Smooth muscle cell (in vitro differentiated cells): ENCODE measurements around the gene TGFBR2. TPM values are rescaled to one million over a fixed set of nuclear protein-coding genes. Genes with fewer than 3 reads are reported as not detected.
A peak's percentile ranks its signal among the peaks of the same experiment; 100 is the strongest.

Experiments used
- DNase-seq: peaks from one replicate; lab custom pipeline; 2025; ENCODE audit not compliant: unreplicated experiment; lab: John Stamatoyannopoulos, UW
- H2AFZ ChIP-seq: fragments of 200-600 bp; sonication (generic); 2 replicates; pipeline ENCODE4 v1.6.0; 2016; ENCODE audit warnings: antibody characterized with exemption, low read depth, mild to moderate bottlenecking
- H3F3A ChIP-seq: fragments of 200-600 bp; sonication (generic); 2 replicates; pipeline ENCODE4 v1.6.0; 2017; ENCODE audit warnings: antibody characterized with exemption, low read depth
- H3K27ac ChIP-seq: fragments of 200-600 bp; sonication (generic); 2 replicates; pipeline ENCODE4 v1.5.1; 2016; ENCODE audit warnings: low read depth, mild to moderate bottlenecking
- H3K27me3 ChIP-seq: fragments of 200-600 bp; sonication (generic); 2 replicates; pipeline ENCODE4 v1.6.1; 2016; ENCODE audit warnings: low read depth, mild to moderate bottlenecking
- H3K36me3 ChIP-seq: fragments of 200-600 bp; sonication (generic); 2 replicates; pipeline ENCODE4 v1.5.1; 2016; ENCODE audit warnings: low read depth
- H3K4me1 ChIP-seq: fragments of 200-600 bp; sonication (generic); 2 replicates; pipeline ENCODE4 v1.5.1; 2016; ENCODE audit warnings: low read depth
- H3K4me2 ChIP-seq: fragments of 200-600 bp; sonication (generic); 2 replicates; pipeline ENCODE4 v1.6.0; 2016; ENCODE audit warnings: mild to moderate bottlenecking
- H3K4me3 ChIP-seq: fragments of 200-600 bp; sonication (generic); 2 replicates; pipeline ENCODE4 v1.5.1; 2016; ENCODE audit warnings: mild to moderate bottlenecking
- H3K79me2 ChIP-seq: fragments of 200-600 bp; sonication (generic); 2 replicates; pipeline ENCODE4 v1.6.0; 2016; ENCODE audit warnings: low read depth, mild to moderate bottlenecking
- H3K9ac ChIP-seq: fragments of 200-600 bp; sonication (generic); 2 replicates; pipeline ENCODE4 v1.6.0; 2016; ENCODE audit warnings: low read depth
- H3K9me3 ChIP-seq: fragments of 200-600 bp; sonication (generic); replicated peaks from 2 replicates; pipeline ENCODE4 v1.5.1; 2016; ENCODE audit warnings: low read depth
- H4K20me1 ChIP-seq: fragments of 200-600 bp; sonication (generic); 2 replicates; pipeline ENCODE4 v1.6.0; 2016; ENCODE audit warnings: low read depth
- WGBS: methylation state at CpG from one replicate; pipeline ENCODE4 v1.1.7; 2016; ENCODE audit warnings: low lambda C conversion rate; 5-methylcytosine and 5-hydroxymethylcytosine counted together
- polyA plus RNA-seq: library from polyadenylated mRNA; unstranded; fragments of >200 nt; fragmentation: Nextera tagmentation; extraction: Ambion mirVana; gene quantifications from 2 replicates; pipeline ENCODE4 v1.2.1, GENCODE V29; 2016
- total RNA-seq: library from RNA; depleted of rRNA; stranded (reverse); fragments of >200 nt; gene quantifications from 2 replicates; pipeline ENCODE4 v1.2.3, GENCODE V29; 2014
- TF ChIP-seq, protein P1 (sequence below): fragments of 200-600 bp; sonication (generic); IDR thresholded peaks from 2 replicates; pipeline ENCODE4 v1.5.1; 2017; ENCODE audit warnings: borderline replicate concordance, mild to moderate bottlenecking, antibody characterized with exemption; ENCODE audit not compliant: insufficient read depth, poor library complexity, severe bottlenecking

Gene TGFBR2
- total and polyA plus RNA-seq, 2 experiments from 2014 or later, result 39.6 to 53.7 TPM

DNA sequence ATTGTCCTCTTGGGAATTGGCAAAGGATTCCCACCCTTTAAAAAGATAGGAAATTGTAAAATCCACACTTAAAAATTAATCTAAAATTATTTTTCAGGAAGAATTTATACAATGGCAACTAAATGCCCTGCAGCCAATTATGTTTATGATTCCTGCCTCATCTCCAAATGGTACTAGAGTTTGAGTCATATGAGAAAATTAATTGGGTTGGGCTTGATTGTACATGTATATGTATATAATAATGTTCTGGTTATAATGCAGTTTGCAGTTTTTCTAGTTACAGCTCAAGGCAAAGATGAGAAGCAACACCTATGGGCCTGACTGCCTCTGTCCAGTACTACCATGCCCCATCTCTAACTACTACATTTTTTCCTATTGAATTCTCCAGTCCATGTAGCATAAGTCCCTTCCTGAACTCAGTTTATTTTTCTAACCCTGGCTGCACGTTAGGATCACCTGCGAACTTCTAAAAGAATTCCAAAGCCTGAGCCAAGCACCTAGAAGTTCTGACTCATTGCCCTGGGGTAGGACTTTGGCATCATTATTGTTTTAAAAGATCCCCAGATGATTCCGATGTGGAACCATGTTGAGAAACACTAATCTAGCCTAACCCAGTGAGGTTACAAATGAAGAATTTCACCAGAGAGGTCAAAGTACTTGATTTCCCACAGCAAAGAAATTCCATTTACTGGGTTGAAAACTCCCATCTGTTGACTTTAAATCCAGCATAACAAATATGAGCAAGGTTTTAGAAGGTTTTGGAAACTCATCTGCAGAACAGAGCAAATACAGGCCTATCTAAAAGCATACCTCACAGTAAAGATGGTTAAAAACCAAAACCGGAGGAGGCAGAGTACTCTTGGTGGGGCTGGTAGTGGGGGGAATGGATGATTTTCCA is 19.4 kb downstream of the TGFBR2 start:
- no peak overlapping the region for H3K4me3 ChIP-seq
- no peak overlapping the region for H3K9ac ChIP-seq
- H4K20me1 ChIP-seq, result peaks cover 34% of the 10 kb centered on the region
- no peaks in the 10 kb centered on the region for H3K9me3 ChIP-seq
- WGBS, result 61% methylated on average over 4 of the region's 4 CpGs
- TF ChIP-seq, protein P1, sequence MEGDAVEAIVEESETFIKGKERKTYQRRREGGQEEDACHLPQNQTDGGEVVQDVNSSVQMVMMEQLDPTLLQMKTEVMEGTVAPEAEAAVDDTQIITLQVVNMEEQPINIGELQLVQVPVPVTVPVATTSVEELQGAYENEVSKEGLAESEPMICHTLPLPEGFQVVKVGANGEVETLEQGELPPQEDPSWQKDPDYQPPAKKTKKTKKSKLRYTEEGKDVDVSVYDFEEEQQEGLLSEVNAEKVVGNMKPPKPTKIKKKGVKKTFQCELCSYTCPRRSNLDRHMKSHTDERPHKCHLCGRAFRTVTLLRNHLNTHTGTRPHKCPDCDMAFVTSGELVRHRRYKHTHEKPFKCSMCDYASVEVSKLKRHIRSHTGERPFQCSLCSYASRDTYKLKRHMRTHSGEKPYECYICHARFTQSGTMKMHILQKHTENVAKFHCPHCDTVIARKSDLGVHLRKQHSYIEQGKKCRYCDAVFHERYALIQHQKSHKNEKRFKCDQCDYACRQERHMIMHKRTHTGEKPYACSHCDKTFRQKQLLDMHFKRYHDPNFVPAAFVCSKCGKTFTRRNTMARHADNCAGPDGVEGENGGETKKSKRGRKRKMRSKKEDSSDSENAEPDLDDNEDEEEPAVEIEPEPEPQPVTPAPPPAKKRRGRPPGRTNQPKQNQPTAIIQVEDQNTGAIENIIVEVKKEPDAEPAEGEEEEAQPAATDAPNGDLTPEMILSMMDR, result no peak
- H3K79me2 ChIP-seq, result peaks cover 62% of the 10 kb centered on the region
- H2AFZ ChIP-seq, result no peak overlapping the region
- peaks cover 3% of the 10 kb centered on the region for H3F3A ChIP-seq
- peaks cover 42% of the 10 kb centered on the region for H3K4me1 ChIP-seq
- DNase-seq, result no peak
- H3K36me3 ChIP-seq, result no peaks in the 10 kb centered on the region
- H3K27ac ChIP-seq, result peak overlapping the region; percentile 63
- no peaks in the 10 kb centered on the region for H3K27me3 ChIP-seq
- H3K4me2 ChIP-seq, result no peak overlapping the region

DNA sequence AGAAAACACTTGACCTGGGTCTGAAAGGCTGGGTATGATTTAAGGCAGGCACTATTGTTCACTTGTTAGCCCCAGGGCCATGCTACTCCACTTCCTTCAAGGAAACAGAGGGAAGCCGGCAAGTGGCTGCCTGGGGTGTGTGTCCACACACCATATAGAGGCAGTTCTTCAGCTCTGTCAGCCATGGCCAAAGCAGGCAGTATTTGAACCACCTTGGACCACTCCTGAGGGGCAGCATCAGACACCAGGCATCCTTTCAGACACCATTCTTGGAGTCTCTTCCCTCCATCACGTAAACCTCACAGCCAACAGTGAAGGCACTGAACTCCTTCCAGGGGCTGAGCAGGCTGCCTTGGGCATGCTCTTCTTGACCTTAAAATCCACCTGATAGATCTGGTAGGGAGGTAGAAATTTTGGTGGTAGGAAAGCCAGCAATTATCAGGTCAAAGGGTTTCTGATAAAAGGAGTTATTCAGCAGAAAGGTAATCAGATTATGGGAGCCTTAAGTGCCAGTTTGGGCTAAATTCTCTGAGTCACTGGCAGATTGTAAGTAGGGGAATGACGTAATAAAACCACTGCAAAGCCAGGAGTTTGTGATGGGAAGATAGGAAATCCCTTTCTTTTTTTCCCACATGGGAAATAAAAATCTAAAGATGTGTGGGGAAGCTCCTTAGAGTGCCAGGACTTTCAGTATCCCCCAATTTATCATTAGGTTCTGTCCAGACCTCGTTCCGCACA is 20.2 kb downstream of the TGFBR2 start:
- 65% methylated on average over 5 of the region's 5 CpGs for WGBS
- Histone ChIP-seq H3K9ac (no peak overlapping the region), H4K20me1 (peaks cover 27% of the 10 kb centered on the region), H3K4me2 (peak overlapping the region; percentile 47), H3K4me1 (peaks cover 42% of the 10 kb centered on the region), H3K4me3 (no peak overlapping the region), H2AFZ (no peak overlapping the region), H3K36me3 (no peaks in the 10 kb centered on the region), H3K27me3 (no peaks in the 10 kb centered on the region), H3K27ac (peak overlapping the region; percentile 63), H3F3A (peaks cover 3% of the 10 kb centered on the region), H3K79me2 (peaks cover 57% of the 10 kb centered on the region), H3K9me3 (no peaks in the 10 kb centered on the region)
- TF ChIP-seq, protein P1, result no peak
- no peak for DNase-seq

DNA sequence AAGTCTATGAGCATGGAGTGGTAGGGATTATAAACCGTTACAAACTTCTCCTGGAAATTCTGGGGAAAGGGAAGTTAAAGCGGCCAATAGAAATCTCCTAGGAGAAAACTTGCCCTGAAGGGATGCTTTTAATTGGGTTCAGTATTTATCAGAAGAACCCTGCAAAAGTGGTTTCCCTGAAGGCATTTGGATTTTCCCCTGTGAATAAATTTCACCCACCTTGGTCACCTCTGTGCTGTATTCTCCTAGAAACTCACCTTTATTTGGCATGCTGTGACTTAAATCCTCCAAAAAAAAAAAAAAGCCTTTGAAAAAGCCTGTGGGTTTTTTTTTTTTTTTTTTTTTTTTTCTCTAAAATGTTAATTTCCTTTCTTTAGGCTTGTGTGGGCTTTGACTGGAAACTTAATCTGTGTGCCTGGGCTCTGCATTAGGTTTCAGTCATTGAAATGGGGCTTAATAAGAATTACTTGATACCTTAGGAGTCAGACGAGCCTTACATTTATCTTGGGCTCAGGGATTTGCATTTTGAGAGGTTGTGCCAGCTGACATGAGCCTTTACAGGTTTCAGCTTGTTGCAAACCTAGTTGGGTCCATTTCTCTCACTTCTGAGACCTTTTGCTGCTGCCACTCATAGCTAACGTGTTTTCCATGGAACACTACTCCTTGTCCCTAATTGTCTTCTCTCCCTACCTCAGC is 22.0 kb downstream of the TGFBR2 start:
- Histone ChIP-seq H3F3A (peaks cover 10% of the 10 kb centered on the region), H4K20me1 (peaks cover 26% of the 10 kb centered on the region), H2AFZ (no peak overlapping the region), H3K36me3 (no peaks in the 10 kb centered on the region), H3K4me1 (peaks cover 46% of the 10 kb centered on the region), H3K4me3 (no peak overlapping the region), H3K9me3 (no peaks in the 10 kb centered on the region), H3K27ac (no peak overlapping the region), H3K27me3 (no peaks in the 10 kb centered on the region), H3K9ac (no peak overlapping the region), H3K4me2 (no peak overlapping the region), H3K79me2 (peaks cover 58% of the 10 kb centered on the region)
- DNase-seq, result no peak
- TF ChIP-seq, protein P1, result no peak
- 58% methylated on average over 4 of the region's 4 CpGs for WGBS
